ENCODE results near the gene C6orf132. TPM values are rescaled to one million over a fixed set of nuclear protein-coding genes. Genes with fewer than 3 reads are reported as not detected.

The C6orf132 gene
- total RNA-seq, 2 donors from 2014 or later = 23.4 to 24.4 TPM

DNA sequence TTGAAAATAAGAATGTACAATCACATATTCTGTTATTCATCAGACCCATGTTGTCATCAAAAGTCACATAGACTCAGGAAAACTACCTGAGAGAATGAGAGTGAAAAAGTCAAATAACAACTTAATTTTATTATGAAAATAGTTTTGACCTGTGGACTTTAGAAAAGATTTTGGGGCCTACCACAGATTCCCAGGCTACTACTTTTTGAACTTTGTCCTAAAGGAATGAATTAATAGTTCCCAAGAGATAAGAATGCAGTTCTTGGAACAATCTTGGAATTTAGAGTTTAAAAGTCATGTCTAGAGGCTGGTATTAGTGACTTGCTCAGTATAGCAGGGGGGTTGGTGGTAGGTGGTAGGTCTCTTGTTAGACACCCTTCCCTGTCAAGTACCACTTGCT lies 88.8 kb downstream of the C6orf132 start:
- no peak overlapping the region for H3K4me3 ChIP-seq (ENCODE audit: low read length)
- no peaks in the 10 kb centered on the region for H3K4me1 ChIP-seq (ENCODE audit: control insufficient read depth, insufficient read depth, low read length)
- peaks cover 10% of the 10 kb centered on the region for H3K27me3 ChIP-seq (ENCODE audit: control insufficient read depth, insufficient read depth, low read length, poor library complexity, severe bottlenecking)
- H3K36me3 ChIP-seq (ENCODE audit: control insufficient read depth, insufficient read depth, low read length) = peaks cover 41% of the 10 kb centered on the region
- H3K27ac ChIP-seq (ENCODE audit: low read depth, low read length) = no peak overlapping the region
- Mint-ChIP-seq H3K9me3 (no peaks in the 10 kb centered on the region), H3K36me3 (ENCODE audit: low read depth) (peaks cover 53% of the 10 kb centered on the region), H3K4me1 (peaks cover 3% of the 10 kb centered on the region), H3K27me3 (ENCODE audit: insufficient read depth) (peaks cover 17% of the 10 kb centered on the region), H3K27ac (no peak overlapping the region), H3K4me3 (no peak overlapping the region)
- H3K9ac ChIP-seq (ENCODE audit: extremely low read depth, low read length, poor library complexity, severe bottlenecking) = no peak overlapping the region
- no peaks in the 10 kb centered on the region for H3K9me3 ChIP-seq (ENCODE audit: control insufficient read depth, low read length)
- no peak for DNase-seq
- TF ChIP-seq, protein P1, sequence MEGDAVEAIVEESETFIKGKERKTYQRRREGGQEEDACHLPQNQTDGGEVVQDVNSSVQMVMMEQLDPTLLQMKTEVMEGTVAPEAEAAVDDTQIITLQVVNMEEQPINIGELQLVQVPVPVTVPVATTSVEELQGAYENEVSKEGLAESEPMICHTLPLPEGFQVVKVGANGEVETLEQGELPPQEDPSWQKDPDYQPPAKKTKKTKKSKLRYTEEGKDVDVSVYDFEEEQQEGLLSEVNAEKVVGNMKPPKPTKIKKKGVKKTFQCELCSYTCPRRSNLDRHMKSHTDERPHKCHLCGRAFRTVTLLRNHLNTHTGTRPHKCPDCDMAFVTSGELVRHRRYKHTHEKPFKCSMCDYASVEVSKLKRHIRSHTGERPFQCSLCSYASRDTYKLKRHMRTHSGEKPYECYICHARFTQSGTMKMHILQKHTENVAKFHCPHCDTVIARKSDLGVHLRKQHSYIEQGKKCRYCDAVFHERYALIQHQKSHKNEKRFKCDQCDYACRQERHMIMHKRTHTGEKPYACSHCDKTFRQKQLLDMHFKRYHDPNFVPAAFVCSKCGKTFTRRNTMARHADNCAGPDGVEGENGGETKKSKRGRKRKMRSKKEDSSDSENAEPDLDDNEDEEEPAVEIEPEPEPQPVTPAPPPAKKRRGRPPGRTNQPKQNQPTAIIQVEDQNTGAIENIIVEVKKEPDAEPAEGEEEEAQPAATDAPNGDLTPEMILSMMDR (conservative IDR thresholded peaks at IDR 0.05) = no peak

DNA sequence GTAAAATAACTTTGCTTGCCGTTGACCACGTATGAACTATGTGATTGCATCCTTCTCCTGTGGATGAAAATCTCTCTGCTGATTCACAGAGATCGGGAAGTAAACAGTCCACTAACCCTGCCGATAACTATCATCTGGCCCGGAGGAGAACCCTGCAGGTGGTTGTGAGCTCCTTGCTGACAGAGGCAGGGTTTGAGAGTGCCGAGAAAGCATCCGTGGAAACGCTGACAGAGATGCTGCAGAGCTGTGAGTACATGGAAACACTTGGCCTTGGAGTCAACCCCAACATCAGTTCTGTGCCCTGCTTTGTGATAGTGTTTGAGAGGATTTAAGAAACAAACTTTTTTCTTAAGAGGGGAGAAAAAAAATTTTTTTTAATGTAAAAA lies 91.2 kb downstream of the C6orf132 start:
- WGBS, 2 experiments (ENCODE audit: insufficient coverage in 1 of 2, insufficient read length in 1 of 2) = 59 to 68% methylated on average over 6 to 8 of the region's 8 CpGs
- TF ChIP-seq, protein P1 (conservative IDR thresholded peaks at IDR 0.05) = no peak
- H3K9me3 Mint-ChIP-seq = no peaks in the 10 kb centered on the region
- H3K4me3 ChIP-seq (ENCODE audit: low read length) = peak overlapping the region; percentile 98
- H3K27me3 ChIP-seq (ENCODE audit: control insufficient read depth, insufficient read depth, low read length, poor library complexity, severe bottlenecking) = peaks cover 33% of the 10 kb centered on the region
- no peak overlapping the region for H3K27ac ChIP-seq (ENCODE audit: low read depth, low read length)
- peaks cover 40% of the 10 kb centered on the region for H3K27me3 Mint-ChIP-seq (ENCODE audit: insufficient read depth)
- peaks cover 5% of the 10 kb centered on the region for H3K4me1 Mint-ChIP-seq
- H3K27ac Mint-ChIP-seq = peak overlapping the region; percentile 15
- peaks cover 25% of the 10 kb centered on the region for H3K36me3 ChIP-seq (ENCODE audit: control insufficient read depth, insufficient read depth, low read length)
- H3K4me1 ChIP-seq (ENCODE audit: control insufficient read depth, insufficient read depth, low read length) = no peaks in the 10 kb centered on the region
- peaks cover 31% of the 10 kb centered on the region for H3K36me3 Mint-ChIP-seq (ENCODE audit: low read depth)
- peak overlapping the region; percentile 94 for H3K9ac ChIP-seq (ENCODE audit: extremely low read depth, low read length, poor library complexity, severe bottlenecking)
- H3K9me3 ChIP-seq (ENCODE audit: control insufficient read depth, low read length) = no peaks in the 10 kb centered on the region
- H3K4me3 Mint-ChIP-seq = peak overlapping the region; percentile 91
- no peak for DNase-seq

Other genes with a start within 250 kb of the C6orf132 start
- 10 to 100 TPM; 14.0 to 18.9 TPM for gene USP49, start 247.2 kb downstream of the C6orf132 start, total RNA-seq
- gene MED20, start 221.5 kb downstream of the C6orf132 start, total RNA-seq = 10 to 100 TPM; 27.4 to 38.4 TPM
- gene BYSL, start 221.1 kb downstream of the C6orf132 start, total RNA-seq = 10 to 100 TPM; 29.4 to 36.3 TPM
- gene CCND3, start 200.8 kb downstream of the C6orf132 start, total RNA-seq = 10 to 100 TPM in 1 of 2 donors, 1 to 10 TPM in 1; 8.5 to 11.7 TPM
- gene TAF8, start 92.1 kb downstream of the C6orf132 start, total RNA-seq = 10 to 100 TPM; 27.9 to 31.0 TPM
- 1 to 10 TPM; 3.9 to 4.4 TPM for gene GUCA1A, start 30.7 kb upstream of the C6orf132 start, total RNA-seq
- gene GUCA1B, start 52.3 kb upstream of the C6orf132 start, total RNA-seq = 1 to 10 TPM in 1 of 2 donors, under 1 TPM in 1; 0.33 to 3.1 TPM
- 10 to 100 TPM; 33.4 to 39.6 TPM for gene MRPS10, start 75.2 kb upstream of the C6orf132 start, total RNA-seq